NCI-H2107 treated with DMSO at 0.1 percent for 48 hours (cell line): Measurements from ENCODE around the gene CHST7.

ENCODE experiments used
- DNase-seq: peaks from one replicate; lab custom pipeline; 2025; ENCODE audit not compliant: unreplicated experiment; lab: John Stamatoyannopoulos, UW

Gene CHST7

DNA sequence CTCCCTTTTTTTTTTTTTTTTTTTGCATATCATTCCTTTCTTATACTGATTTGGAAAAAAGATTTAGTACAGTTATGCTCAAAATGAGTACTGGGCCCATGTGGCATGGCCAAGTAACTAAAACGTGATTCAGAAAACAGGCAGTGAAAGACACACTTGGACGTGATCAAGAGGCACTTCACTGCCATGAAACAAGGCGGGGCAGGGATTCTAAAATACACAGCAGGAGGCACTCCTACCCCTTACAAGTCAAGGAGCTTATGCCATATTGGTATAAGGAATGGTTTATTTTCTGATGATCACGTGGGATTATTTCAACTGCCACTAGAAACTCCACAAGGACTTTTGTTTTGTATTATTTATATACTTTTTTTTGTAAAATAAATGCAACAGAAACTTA lies 72.0 kb downstream of the CHST7 start:
- no peak for DNase-seq

GRCh38 chrX:46647251-46647650 lies 73.7 kb downstream of the CHST7 start:
- no peak for DNase-seq
